22Rv1 (cell line): ENCODE data around the gene RAB7A.

ENCODE experiments used
- ZFX ChIP-seq: fragments of 450-650 bp; IDR thresholded peaks from 2 replicates; pipeline ENCODE4 v1.6.1; 2017; ENCODE audit warnings: antibody characterized with exemption, borderline replicate concordance
- TF ChIP-seq, protein P1 (sequence below): fragments of 450-650 bp; IDR thresholded peaks from 2 replicates; pipeline ENCODE4 v1.5.1; 2017; ENCODE audit warnings: mild to moderate bottlenecking

DNA sequence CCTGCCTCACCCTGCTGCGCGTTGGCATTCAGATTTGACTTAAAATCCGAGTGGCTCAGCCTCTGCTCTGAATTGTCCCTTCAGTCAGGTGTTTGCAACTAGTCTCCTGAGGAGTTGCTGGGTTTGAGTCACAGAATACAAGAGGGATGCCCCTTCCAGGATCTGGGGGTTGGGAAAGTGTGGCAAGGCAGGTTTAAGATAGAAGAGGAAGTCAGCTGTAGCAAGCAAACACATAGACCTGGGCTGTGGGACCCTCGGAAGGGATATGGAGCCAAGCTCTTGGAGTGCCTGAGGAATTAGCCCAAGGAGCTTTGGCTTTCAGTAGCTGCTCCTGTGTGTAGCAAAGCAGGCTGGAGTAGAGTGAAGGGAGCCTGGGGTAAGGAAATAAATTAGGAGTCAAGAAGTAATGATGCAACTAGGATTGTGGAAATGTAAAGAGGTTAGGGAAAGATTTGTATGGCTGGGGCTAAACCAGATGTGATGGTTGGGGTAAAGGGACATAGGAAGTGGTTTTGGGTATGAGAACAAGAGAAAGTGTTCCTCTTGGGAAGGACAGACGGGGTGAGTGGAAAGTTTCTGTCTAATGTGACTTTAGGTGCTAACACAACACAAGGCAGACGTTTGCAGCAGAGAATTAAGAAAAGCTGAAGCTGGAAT is 41.2 kb downstream of the RAB7A start:
- TF ChIP-seq, protein P1, sequence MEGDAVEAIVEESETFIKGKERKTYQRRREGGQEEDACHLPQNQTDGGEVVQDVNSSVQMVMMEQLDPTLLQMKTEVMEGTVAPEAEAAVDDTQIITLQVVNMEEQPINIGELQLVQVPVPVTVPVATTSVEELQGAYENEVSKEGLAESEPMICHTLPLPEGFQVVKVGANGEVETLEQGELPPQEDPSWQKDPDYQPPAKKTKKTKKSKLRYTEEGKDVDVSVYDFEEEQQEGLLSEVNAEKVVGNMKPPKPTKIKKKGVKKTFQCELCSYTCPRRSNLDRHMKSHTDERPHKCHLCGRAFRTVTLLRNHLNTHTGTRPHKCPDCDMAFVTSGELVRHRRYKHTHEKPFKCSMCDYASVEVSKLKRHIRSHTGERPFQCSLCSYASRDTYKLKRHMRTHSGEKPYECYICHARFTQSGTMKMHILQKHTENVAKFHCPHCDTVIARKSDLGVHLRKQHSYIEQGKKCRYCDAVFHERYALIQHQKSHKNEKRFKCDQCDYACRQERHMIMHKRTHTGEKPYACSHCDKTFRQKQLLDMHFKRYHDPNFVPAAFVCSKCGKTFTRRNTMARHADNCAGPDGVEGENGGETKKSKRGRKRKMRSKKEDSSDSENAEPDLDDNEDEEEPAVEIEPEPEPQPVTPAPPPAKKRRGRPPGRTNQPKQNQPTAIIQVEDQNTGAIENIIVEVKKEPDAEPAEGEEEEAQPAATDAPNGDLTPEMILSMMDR: no peak
- no peak for TF ChIP-seq ZFX
